GM23248 (cell line): ENCODE data around the gene IGF1R. TPM values are rescaled to one million over a fixed set of nuclear protein-coding genes. Genes with fewer than 3 reads are reported as not detected.

Experiments
- DNase-seq: peaks from one replicate; pipeline ENCODE4 v3.0.0-alpha.2; 2015
- H2AFZ ChIP-seq: fragments of 200-600 bp; sonication (generic); 2 replicates; pipeline ENCODE4 v1.6.1; 2016; ENCODE audit warnings: antibody characterized with exemption
- H3F3A ChIP-seq: fragments of 200-600 bp; sonication (generic); 2 replicates; pipeline ENCODE4 v1.6.1; 2016; ENCODE audit warnings: mild to moderate bottlenecking, antibody characterized with exemption, mixed run types; ENCODE audit not compliant: insufficient read depth
- H3K27ac ChIP-seq: fragments of 200-600 bp; sonication (generic); 2 replicates; pipeline ENCODE4 v1.5.1; 2016; ENCODE audit warnings: mild to moderate bottlenecking
- H3K27me3 ChIP-seq: fragments of 200-600 bp; sonication (generic); replicated peaks from 2 replicates; pipeline ENCODE4 v1.6.1; 2016; ENCODE audit warnings: mild to moderate bottlenecking; ENCODE audit not compliant: insufficient read depth
- H3K36me3 ChIP-seq: fragments of 200-600 bp; sonication (generic); 2 replicates; pipeline ENCODE4 v1.6.1; 2016; ENCODE audit warnings: low read depth, mild to moderate bottlenecking
- H3K4me1 ChIP-seq: fragments of 200-600 bp; sonication (generic); 2 replicates; pipeline ENCODE4 v1.6.1; 2016; ENCODE audit warnings: mild to moderate bottlenecking; ENCODE audit not compliant: insufficient read depth
- H3K4me2 ChIP-seq: fragments of 200-600 bp; sonication (generic); one replicate; pipeline ENCODE4 v1.6.1; 2016; ENCODE audit warnings: mild to moderate bottlenecking; ENCODE audit not compliant: unreplicated experiment
- H3K4me3 ChIP-seq: fragments of 200-600 bp; sonication (generic); 2 replicates; pipeline ENCODE4 v1.5.1; 2016; ENCODE audit warnings: mild to moderate bottlenecking
- H3K79me2 ChIP-seq: fragments of 200-600 bp; sonication (generic); 2 replicates; pipeline ENCODE4 v1.6.1; 2016; ENCODE audit warnings: mild to moderate bottlenecking; ENCODE audit not compliant: insufficient read depth
- H3K9ac ChIP-seq: fragments of 200-600 bp; sonication (generic); 2 replicates; pipeline ENCODE4 v1.6.1; 2016; ENCODE audit warnings: mild to moderate bottlenecking
- H3K9me2 ChIP-seq: fragments of 200-600 bp; sonication (generic); 2 replicates; pipeline ENCODE4 v1.6.1; 2016; ENCODE audit warnings: mixed run types, mild to moderate bottlenecking, moderate library complexity; ENCODE audit not compliant: insufficient read depth
- H3K9me3 ChIP-seq: fragments of 200-600 bp; sonication (generic); one replicate; pipeline ENCODE4 v1.6.1; 2017; ENCODE audit warnings: low read depth
- H4K20me1 ChIP-seq: fragments of 200-600 bp; sonication (generic); 2 replicates; pipeline ENCODE4 v1.6.0; 2016; ENCODE audit not compliant: insufficient read depth
- EZH2 ChIP-seq: fragments of 200-600 bp; sonication (generic); IDR thresholded peaks from 2 replicates; pipeline ENCODE4 v1.6.1; 2018; ENCODE audit warnings: antibody characterized with exemption, mild to moderate bottlenecking; ENCODE audit not compliant: insufficient read depth, poor library complexity, severe bottlenecking
- EZH2phosphoT487 ChIP-seq: fragments of 200-600 bp; sonication (generic); IDR thresholded peaks from 2 replicates; pipeline ENCODE4 v1.6.1; 2018; ENCODE audit warnings: antibody characterized with exemption, moderate library complexity, mild to moderate bottlenecking, low read depth; ENCODE audit not compliant: insufficient read depth
- WGBS, 2 experiments: methylation state at CpG; one replicate each; pipeline ENCODE4 v1.1.6; 2015 to 2017; ENCODE audit warnings: low lambda C conversion rate in 2 of 2, low coverage in 1 of 2; ENCODE audit errors: missing lambda C conversion rate in 2 of 2; 5-methylcytosine and 5-hydroxymethylcytosine counted together
- in situ Hi-C: fragments of 300-500 bp; cut with MboI; formaldehyde crosslinking; loops from 2 replicates; pipeline ENCODE4 v1.15.0; 2020
- polyA plus RNA-seq: library from polyadenylated mRNA; unstranded; fragments of >200 nt; fragmentation: Nextera tagmentation; extraction: Ambion mirVana; gene quantifications from 2 replicates; pipeline ENCODE4 v1.2.1, GENCODE V29; 2016
- total RNA-seq: library from RNA; depleted of rRNA; stranded (reverse); fragments of >200 nt; shearing (Covaris generic); gene quantifications from 2 replicates; pipeline ENCODE4 v1.2.3, GENCODE V29; 2014

IGF1R gene
- total and polyA plus RNA-seq, 2 experiments from 2014 or later = 22.0 to 48.6 TPM

GRCh38 chr15:98725874-98726273 lies 77.5 kb downstream of the IGF1R start:
- TF ChIP-seq EZH2 (no peak), EZH2phosphoT487 (no peak)
- in situ Hi-C loops = no loop called here
- H4K20me1 ChIP-seq = peaks cover 11% of the 10 kb centered on the region; the same call in 1 of the 2 replicates

GRCh38 chr15:98727115-98728040 lies 79.0 kb downstream of the IGF1R start:
- Histone ChIP-seq H3K36me3 (no peaks in the 10 kb centered on the region), H3K9me2 (no peaks in the 10 kb centered on the region), H4K20me1 (peaks cover 6% of the 10 kb centered on the region; the same call in 1 of the 2 replicates), H3K4me3 (peak overlapping the region; percentile 47), H2AFZ (peak overlapping the region; percentile 39; the same call in 1 of the 2 replicates), H3K4me2 (peak overlapping the region; percentile 76), H3F3A (peaks cover 53% of the 10 kb centered on the region), H3K27ac (peak overlapping the region; percentile 97), H3K9me3 (no peaks in the 10 kb centered on the region), H3K27me3 (no peaks in the 10 kb centered on the region), H3K4me1 (peaks cover 72% of the 10 kb centered on the region), H3K9ac (peak overlapping the region; percentile 82), H3K79me2 (peaks cover 95% of the 10 kb centered on the region)
- DNase-seq = peak; percentile 98
- TF ChIP-seq EZH2 (no peak), EZH2phosphoT487 (no peak)
- in situ Hi-C loops = no loop called here
- 4% methylated on average over 20 of the region's 20 CpGs for WGBS, 2 experiments

More at GRCh38 chr15:98725874-98726273, 77.5 kb downstream of the IGF1R start:
- no peak for DNase-seq
- Histone ChIP-seq H3K9me3 (no peaks in the 10 kb centered on the region), H3K9me2 (no peaks in the 10 kb centered on the region), H3K9ac (no peak overlapping the region), H2AFZ (no peak overlapping the region), H3K36me3 (no peaks in the 10 kb centered on the region), H3K27me3 (no peaks in the 10 kb centered on the region), H3K79me2 (peaks cover 95% of the 10 kb centered on the region), H3K4me2 (no peak overlapping the region), H3K4me3 (no peak overlapping the region), H3K27ac (no peak overlapping the region; the same call in 1 of the 2 replicates), H3K4me1 (peaks cover 81% of the 10 kb centered on the region), H3F3A (peaks cover 47% of the 10 kb centered on the region)
- WGBS, 2 experiments = 85 to 89% methylated on average over 5 of the region's 5 CpGs

- no peak for DNase-seq
- Histone ChIP-seq H3K27me3 (no peaks in the 10 kb centered on the region), H3K36me3 (no peaks in the 10 kb centered on the region), H3K4me1 (peaks cover 64% of the 10 kb centered on the region), H2AFZ (no peak overlapping the region), H3K9ac (peak overlapping the region; percentile 82), H3K4me2 (peak overlapping the region; percentile 76), H4K20me1 (peaks cover 1% of the 10 kb centered on the region; the same call in 1 of the 2 replicates), H3K79me2 (peaks cover 95% of the 10 kb centered on the region), H3K27ac (peak overlapping the region; percentile 97), H3K9me3 (no peaks in the 10 kb centered on the region), H3K4me3 (peak overlapping the region; percentile 31), H3F3A (peaks cover 53% of the 10 kb centered on the region), H3K9me2 (no peaks in the 10 kb centered on the region)
- in situ Hi-C loops = no loop called here
- WGBS, 2 experiments = 66 to 67% methylated on average over 13 of the region's 13 CpGs
- TF ChIP-seq EZH2 (no peak), EZH2phosphoT487 (no peak)
Observed at GRCh38 chr15:98728082-98728810, 79.9 kb downstream of the IGF1R start.

GRCh38 chr15:98728811-98729160 lies 80.4 kb downstream of the IGF1R start:
- Histone ChIP-seq H3F3A (peaks cover 53% of the 10 kb centered on the region), H3K4me3 (no peak overlapping the region), H3K4me2 (peak overlapping the region; percentile 76), H3K4me1 (peaks cover 58% of the 10 kb centered on the region), H4K20me1 (no peaks in the 10 kb centered on the region), H3K9me3 (no peaks in the 10 kb centered on the region), H3K27ac (peak overlapping the region; percentile 97), H3K9me2 (no peaks in the 10 kb centered on the region), H3K9ac (peak overlapping the region; percentile 82), H3K36me3 (no peaks in the 10 kb centered on the region), H3K27me3 (no peaks in the 10 kb centered on the region), H3K79me2 (peaks cover 95% of the 10 kb centered on the region), H2AFZ (no peak overlapping the region)
- in situ Hi-C loops = no loop called here
- DNase-seq = peak; percentile 22
- no peak for TF ChIP-seq EZH2phosphoT487
- 69 to 80% methylated on average over 2 of the region's 2 CpGs for WGBS, 2 experiments
